Measurements from ENCODE around the gene LRMDA. TPM values are rescaled to one million over a fixed set of nuclear protein-coding genes. Genes with fewer than 3 reads are reported as not detected.

LRMDA gene
- total RNA-seq, 1 experiment from 2014 or later, result 0.24 TPM

DNA sequence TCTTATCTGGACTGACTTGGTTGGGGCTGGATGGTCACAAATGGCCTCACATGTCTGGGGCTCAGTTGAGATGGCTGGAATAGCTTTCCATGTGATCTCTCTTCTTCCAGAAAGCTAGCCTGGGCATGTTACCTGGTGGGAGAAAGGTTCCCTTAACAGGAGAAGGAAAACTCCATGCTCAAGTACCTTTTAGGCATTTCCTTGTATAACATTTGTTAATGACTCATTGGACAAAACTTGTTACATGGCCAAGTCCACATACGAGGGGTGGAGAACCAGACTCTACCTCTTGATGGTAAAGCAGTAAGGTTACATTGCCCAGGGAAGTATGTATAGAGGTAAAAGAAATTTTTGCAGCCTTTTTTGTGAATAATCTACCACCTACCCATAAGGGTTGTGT, 826.4 kb downstream of the LRMDA start:
- Histone ChIP-seq H3K36me3 (no peaks in the 10 kb centered on the region), H3K4me3 (no peak overlapping the region), H3K9me3 (replicated peaks) (no peaks in the 10 kb centered on the region), H3K27ac (no peak overlapping the region), H3K27me3 (no peaks in the 10 kb centered on the region), H3K4me1 (no peaks in the 10 kb centered on the region)
- DNase-seq, result no peak

DNA sequence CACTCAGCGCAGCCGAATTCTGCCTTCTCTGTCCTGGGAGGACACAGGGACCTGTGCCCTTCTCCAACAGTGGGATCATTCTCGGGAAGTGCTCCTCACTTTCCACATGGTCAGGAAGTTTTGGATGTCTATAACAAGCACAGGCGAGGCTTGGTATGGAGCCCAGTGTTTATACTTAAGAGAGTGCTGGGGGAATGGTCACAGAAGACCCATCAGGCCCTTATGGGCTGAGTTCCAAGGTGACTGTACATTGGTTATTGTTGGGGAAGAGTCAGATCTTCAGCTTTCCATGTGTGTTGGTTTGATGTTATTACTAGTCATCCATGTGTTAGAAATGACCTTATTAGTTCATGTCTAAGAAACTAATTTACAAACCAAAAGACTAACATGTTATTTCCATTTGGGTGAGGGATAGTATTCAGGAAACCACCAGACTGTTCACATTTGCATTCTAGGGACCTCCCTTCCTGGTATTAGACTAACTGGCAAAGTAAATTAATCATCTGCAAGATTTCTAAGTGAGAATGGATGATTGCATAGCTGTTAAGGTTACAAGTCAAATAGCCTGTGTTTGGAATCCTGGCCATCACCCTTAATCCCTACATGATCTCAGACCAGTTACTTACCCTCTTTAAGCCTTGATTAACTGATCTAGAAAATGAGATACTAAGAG, 834.2 kb downstream of the LRMDA start:
- Histone ChIP-seq H3K9me3 (replicated peaks) (no peaks in the 10 kb centered on the region), H3K36me3 (no peaks in the 10 kb centered on the region), H3K4me1 (no peaks in the 10 kb centered on the region), H3K4me3 (no peak overlapping the region), H3K27me3 (no peaks in the 10 kb centered on the region), H3K27ac (no peak overlapping the region)
- DNase-seq, result no peak

DNA sequence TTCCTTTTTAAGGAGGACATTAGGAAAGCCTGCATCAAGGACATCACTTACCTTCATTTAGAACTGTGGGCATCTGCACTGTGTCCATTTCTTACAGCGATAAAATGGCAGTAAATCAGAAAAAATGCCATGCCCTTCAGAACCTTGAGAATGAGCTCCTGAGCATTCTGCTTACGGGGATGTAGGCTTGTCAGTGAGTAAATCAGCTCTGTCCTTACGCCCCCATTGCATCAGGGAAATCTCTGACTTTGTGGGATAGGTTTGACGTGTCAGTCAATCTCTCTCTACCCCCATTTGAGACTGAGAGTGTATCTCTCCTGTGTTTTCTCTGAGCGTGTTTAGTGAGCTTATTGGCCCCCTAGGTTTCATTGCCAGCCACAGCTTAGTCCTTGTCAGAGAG, 837.1 kb downstream of the LRMDA start:
- Histone ChIP-seq H3K27ac (no peak overlapping the region), H3K4me3 (no peak overlapping the region), H3K27me3 (no peaks in the 10 kb centered on the region), H3K9me3 (replicated peaks) (no peaks in the 10 kb centered on the region), H3K4me1 (no peaks in the 10 kb centered on the region), H3K36me3 (no peaks in the 10 kb centered on the region)
- DNase-seq, result no peak

DNA sequence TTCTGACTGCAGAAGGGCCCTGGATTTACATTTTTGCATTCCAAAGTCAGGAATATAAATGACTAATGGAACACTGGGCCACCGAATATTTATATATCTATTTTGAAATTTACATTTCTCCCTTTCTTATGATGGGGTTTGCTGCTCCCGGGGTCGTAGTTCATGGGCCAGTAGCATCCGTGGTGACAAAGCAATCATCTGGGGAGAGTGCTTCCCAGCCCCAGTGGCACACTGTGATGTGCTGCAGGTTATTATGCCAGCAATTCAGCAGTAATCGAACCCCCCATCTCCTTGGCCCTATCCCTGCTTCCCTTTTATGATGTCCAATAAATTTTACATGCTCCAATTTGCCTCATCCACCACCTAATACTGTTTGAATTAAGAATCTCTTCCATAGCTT, 837.5 kb downstream of the LRMDA start:
- Histone ChIP-seq H3K27ac (no peak overlapping the region), H3K27me3 (no peaks in the 10 kb centered on the region), H3K36me3 (no peaks in the 10 kb centered on the region), H3K4me1 (no peaks in the 10 kb centered on the region), H3K4me3 (no peak overlapping the region), H3K9me3 (replicated peaks) (no peaks in the 10 kb centered on the region)
- DNase-seq, result no peak

DNA sequence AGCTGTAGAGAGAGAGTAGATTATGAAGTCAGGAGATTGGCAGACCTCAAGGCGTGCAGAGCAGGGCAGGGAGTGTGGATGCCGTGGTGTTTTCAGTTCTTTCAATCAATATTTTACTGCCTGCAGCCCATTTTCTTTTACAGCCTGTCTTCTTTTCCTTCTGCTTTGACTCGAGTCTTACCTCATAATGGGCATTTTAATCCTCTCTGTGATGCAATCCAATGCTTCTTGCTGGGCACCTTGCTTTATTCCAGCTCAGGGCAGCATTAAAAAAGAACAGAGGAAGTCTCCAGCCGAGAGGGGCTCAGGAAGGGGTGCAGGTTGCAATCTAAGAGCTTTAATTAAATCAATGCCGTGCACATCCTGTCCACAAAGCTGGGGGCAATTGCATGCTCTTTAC, 839.0 kb downstream of the LRMDA start:
- Histone ChIP-seq H3K27ac (no peak overlapping the region), H3K4me1 (no peaks in the 10 kb centered on the region), H3K27me3 (no peaks in the 10 kb centered on the region), H3K36me3 (no peaks in the 10 kb centered on the region), H3K9me3 (replicated peaks) (no peaks in the 10 kb centered on the region), H3K4me3 (no peak overlapping the region)
- DNase-seq, result no peak

DNA sequence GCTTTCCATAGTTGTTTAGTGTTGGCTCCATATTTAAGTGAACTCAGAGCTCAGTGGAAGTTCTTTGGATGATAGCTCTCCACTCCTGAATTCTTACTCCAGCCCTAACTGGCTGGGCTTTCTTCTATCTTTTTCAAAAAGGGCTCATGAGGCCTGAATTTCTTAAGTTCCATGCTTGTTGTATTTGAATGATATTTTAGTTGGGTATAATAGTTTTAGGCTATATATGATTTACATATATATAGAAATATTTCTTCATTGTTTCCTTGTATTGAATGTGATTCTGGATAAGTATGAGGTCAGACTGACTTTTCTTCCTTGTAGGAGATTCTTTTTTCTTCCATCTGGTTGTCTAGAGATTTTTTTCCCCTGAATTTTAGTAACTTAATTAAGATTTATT, 843.5 kb downstream of the LRMDA start:
- Histone ChIP-seq H3K36me3 (no peaks in the 10 kb centered on the region), H3K9me3 (replicated peaks) (no peaks in the 10 kb centered on the region), H3K27me3 (no peaks in the 10 kb centered on the region), H3K4me1 (no peaks in the 10 kb centered on the region), H3K4me3 (no peak overlapping the region), H3K27ac (no peak overlapping the region)
- no peak for DNase-seq

DNA sequence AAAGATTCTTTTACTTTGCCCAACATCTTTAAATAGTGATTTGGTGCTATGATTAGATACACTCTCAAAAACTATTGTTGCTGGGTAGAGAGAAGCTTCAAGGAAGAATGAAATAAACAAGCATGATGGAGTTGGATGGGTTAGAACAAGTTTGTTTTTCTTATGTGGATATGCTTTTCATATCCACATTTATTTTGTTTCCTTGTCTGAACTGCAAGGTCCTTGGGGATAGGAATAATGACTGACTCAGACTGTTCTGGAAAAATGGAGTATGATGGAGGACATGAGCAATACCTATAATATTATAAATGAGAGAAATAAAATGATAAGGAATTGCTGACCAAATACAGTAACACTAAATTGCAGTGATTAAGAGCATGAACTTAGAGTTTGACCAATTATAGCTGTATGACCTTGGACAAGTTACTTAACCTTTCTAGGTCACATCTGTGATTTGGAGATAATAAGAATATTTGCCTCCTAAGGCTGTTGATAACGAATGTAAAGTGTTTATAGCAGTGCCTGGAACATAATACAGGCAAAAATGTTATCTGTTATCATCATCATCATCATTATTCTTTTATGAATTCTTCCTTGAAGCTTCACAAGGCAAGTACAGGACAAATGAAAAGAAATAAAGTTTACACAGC, 847.5 kb downstream of the LRMDA start:
- DNase-seq, result no peak
- no peak overlapping the region for H3K4me3 ChIP-seq
- H3K27me3 ChIP-seq, result no peaks in the 10 kb centered on the region
- no peak overlapping the region for H3K27ac ChIP-seq
- H3K9me3 ChIP-seq (replicated peaks), result no peaks in the 10 kb centered on the region
- no peaks in the 10 kb centered on the region for H3K4me1 ChIP-seq
- H3K36me3 ChIP-seq, result no peaks in the 10 kb centered on the region

DNA sequence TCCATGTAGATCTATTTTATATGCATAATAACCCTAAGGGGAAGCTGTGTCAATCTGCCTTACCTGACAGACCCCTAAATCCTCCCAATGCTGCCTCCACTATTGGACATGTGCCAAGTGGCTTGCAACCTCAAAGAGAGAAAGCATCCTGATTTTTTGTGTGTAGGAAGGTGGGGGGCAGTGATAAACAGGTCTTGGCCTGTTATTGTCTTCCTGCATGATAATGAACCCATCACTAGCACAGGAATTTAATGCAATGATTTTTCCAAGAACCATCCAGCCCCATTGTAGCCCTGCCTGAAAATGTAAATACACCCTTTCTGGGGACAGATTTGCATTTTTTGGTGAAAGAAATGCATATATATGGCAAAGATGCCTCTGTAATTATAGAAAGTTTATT, 850.2 kb downstream of the LRMDA start:
- no peak overlapping the region for H3K4me3 ChIP-seq
- H3K36me3 ChIP-seq, result no peaks in the 10 kb centered on the region
- no peaks in the 10 kb centered on the region for H3K27me3 ChIP-seq
- no peaks in the 10 kb centered on the region for H3K4me1 ChIP-seq
- DNase-seq, result no peak
- no peak overlapping the region for H3K27ac ChIP-seq
- no peaks in the 10 kb centered on the region for H3K9me3 ChIP-seq (replicated peaks)

DNA sequence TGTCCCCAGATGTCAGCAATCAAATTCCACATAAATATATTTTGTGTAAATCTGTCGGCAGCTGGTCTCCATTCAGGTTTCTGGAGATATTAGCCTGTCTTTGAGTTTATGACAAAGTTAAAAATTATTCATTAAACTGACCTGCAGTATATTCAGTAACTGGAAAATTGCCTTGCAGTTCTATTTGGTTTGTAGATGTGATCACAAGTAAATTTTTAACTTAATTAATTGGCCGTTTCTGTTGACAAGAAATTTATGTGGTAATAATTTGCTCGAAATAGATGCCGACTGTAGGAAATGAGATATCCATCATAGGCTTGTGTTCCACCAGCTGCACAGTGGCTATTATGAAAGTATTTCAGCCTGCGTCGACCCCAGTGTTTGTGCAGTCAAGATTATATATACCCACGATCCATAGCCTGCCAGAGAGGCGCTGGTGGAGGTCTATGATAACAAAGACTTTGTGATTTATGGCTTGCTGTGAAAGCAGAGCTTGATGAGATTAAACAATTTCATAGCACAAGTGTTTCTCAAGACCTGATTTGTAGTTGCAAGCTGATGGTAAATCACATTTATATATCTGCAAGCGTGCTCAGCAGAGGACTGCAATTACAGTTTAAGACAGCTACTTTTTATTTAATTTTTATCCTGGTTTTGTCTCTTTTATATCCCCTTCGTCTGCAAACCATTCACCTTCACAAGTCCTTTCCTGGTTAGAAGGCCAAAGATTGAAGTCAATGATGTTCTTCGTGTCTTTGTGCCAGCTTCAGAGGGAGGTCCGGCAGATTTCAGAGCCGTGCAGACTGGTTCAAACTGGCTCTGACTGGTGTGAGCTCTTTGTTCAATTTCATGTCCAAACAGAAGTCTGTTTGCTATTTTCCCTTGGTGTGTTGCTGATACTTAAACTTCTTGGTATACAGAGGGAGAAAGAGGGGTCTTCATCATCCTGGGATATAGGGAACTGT, 850.9 kb downstream of the LRMDA start:
- no peaks in the 10 kb centered on the region for H3K27me3 ChIP-seq
- DNase-seq, result no peak
- H3K27ac ChIP-seq, result no peak overlapping the region
- H3K9me3 ChIP-seq (replicated peaks), result no peaks in the 10 kb centered on the region
- H3K4me1 ChIP-seq, result no peaks in the 10 kb centered on the region
- no peaks in the 10 kb centered on the region for H3K36me3 ChIP-seq
- no peak overlapping the region for H3K4me3 ChIP-seq

DNA sequence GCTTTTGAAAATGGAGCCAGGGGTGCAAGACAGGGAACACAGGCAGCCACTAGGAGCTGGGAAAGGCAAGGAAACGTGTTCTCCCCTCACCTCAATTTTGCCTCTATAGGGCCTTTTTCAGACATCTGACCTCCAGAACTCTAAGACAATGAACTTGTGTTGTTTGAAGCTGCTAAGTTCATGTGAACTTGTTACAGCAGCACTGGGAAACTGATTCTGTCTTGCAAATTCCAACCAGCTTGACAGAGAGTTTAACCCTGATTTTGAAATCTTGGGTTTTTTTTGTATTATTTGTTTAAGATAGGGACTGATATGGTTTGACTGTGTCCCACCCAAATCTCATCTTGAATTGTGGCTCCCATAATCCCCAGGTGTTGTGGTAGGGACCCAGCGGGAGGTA, 852.9 kb downstream of the LRMDA start:
- H3K27me3 ChIP-seq, result no peaks in the 10 kb centered on the region
- DNase-seq, result no peak
- no peaks in the 10 kb centered on the region for H3K36me3 ChIP-seq
- no peaks in the 10 kb centered on the region for H3K4me1 ChIP-seq
- H3K9me3 ChIP-seq (replicated peaks), result no peaks in the 10 kb centered on the region
- H3K4me3 ChIP-seq, result no peak overlapping the region
- H3K27ac ChIP-seq, result no peak overlapping the region

DNA sequence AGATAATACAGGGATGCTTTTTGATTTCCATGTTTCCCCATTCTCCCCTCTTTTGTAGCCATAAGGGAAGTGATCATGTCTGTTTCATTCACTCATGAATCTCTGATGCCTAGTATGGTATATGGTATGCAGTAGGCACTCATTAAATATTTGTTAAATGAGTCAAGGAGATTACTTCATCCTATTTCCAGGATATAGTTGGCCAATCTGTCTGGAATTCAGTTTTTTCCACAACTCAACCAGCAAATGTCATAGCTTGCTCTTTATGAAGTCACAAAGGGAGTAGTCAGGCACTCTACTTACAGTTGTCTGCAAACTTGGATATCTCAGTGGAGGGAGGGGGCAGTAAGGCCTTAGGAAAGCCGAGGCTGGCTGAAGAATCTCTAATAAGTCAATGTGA, 853.6 kb downstream of the LRMDA start:
- no peaks in the 10 kb centered on the region for H3K27me3 ChIP-seq
- no peaks in the 10 kb centered on the region for H3K36me3 ChIP-seq
- H3K4me3 ChIP-seq, result no peak overlapping the region
- H3K4me1 ChIP-seq, result no peaks in the 10 kb centered on the region
- no peaks in the 10 kb centered on the region for H3K9me3 ChIP-seq (replicated peaks)
- DNase-seq, result no peak
- H3K27ac ChIP-seq, result no peak overlapping the region

DNA sequence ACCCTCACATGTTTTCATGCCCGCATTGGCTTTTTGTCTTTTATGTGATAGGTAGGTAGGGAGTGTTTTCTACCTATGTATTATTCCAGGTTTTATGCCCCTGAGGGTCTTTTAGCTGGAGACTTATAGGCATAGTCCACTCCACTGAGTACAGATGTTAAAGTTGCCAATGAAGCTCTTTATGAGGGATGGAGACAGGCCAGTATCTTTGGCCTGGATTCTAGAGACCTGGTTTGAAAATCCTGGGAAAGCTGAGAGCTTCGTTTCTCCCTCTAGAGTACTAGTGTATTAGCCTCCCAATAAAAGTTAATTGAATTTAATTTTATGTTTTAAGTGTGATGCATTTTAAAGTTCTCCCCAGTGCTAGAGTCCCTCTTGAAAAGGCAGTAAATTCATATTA, 854.1 kb downstream of the LRMDA start:
- no peaks in the 10 kb centered on the region for H3K36me3 ChIP-seq
- DNase-seq, result no peak
- H3K27me3 ChIP-seq, result no peaks in the 10 kb centered on the region
- no peak overlapping the region for H3K4me3 ChIP-seq
- no peaks in the 10 kb centered on the region for H3K4me1 ChIP-seq
- no peaks in the 10 kb centered on the region for H3K9me3 ChIP-seq (replicated peaks)
- H3K27ac ChIP-seq, result no peak overlapping the region

DNA sequence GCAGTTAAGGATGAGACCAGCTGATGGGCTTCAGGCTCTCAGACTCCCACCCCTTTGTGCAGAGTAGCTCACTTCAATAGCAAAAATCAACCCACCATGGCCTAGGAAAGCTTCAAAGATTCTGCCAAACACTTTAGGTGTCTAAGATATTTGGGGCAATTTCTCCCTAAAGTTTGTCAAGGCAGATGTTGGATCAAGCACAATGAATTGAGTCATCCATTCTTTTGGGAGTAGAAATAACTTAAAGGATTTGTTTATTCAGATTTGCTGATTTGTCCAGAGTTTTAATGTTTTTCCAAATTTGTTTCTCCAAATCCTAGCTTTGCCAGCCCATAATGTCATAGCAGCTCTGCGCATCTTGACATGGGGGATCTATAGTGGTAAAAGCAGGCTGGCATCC, 855.1 kb downstream of the LRMDA start:
- H3K4me3 ChIP-seq, result no peak overlapping the region
- no peak for DNase-seq
- no peaks in the 10 kb centered on the region for H3K27me3 ChIP-seq
- no peaks in the 10 kb centered on the region for H3K36me3 ChIP-seq
- no peaks in the 10 kb centered on the region for H3K9me3 ChIP-seq (replicated peaks)
- H3K4me1 ChIP-seq, result no peaks in the 10 kb centered on the region
- H3K27ac ChIP-seq, result no peak overlapping the region

DNA sequence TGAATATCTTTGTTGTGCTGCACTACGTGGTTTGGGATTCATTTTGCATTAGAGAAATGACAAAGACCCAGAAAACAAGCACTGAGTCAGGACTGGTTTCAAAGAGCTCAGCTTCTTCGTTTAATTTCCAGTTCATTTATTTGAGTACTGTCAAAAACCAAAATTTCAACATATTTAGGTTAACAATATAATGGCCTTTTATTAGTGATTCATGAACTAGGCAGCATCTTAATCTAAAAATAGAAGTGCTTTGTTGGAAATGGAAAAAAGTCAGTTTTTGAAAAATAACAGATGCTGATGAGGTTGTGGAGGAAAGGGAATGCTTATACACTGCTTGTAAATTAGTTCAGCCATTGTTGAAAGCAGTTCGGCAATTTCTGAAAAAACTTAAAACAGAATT, 856.4 kb downstream of the LRMDA start:
- no peak for DNase-seq
- no peak overlapping the region for H3K27ac ChIP-seq
- no peaks in the 10 kb centered on the region for H3K9me3 ChIP-seq (replicated peaks)
- H3K4me1 ChIP-seq, result no peaks in the 10 kb centered on the region
- H3K27me3 ChIP-seq, result no peaks in the 10 kb centered on the region
- H3K36me3 ChIP-seq, result no peaks in the 10 kb centered on the region
- no peak overlapping the region for H3K4me3 ChIP-seq

DNA sequence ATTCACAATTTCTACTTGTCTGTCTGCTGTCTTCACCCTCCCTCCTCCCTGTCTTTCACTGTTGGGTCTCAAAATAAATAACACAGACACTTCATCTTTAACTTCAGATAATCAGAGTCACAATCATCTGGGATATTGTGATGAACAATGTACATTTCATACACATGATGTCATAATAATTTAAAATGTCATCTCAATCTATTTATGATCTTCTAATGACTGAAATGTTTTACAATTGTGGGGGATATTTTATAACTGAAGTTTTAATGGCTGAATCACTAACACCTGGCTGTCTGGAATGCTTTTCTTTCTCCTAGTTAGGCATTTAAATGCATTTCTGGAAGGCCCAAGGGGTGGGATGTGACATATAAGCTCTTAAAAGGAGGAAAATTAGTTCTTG, 859.8 kb downstream of the LRMDA start:
- Histone ChIP-seq H3K9me3 (replicated peaks) (no peaks in the 10 kb centered on the region), H3K27me3 (no peaks in the 10 kb centered on the region), H3K4me3 (no peak overlapping the region), H3K27ac (no peak overlapping the region), H3K36me3 (no peaks in the 10 kb centered on the region), H3K4me1 (no peaks in the 10 kb centered on the region)
- DNase-seq, result no peak

Data from SJCRH30 (cell line).